Measurements from ENCODE around the gene MAML3.

The MAML3 gene

GRCh38 chr4:140094438-140095420 is 59.3 kb downstream of the MAML3 start:
- TF ChIP-seq CTCF (IDR thresholded peaks at IDR 0.05; ENCODE audit: low read length, missing control alignments) = no peak
- no peak for DNase-seq (ENCODE audit: low read depth)
- H3K4me3 ChIP-seq (replicated peaks; ENCODE audit: low read depth, low read length) = no peak overlapping the region

GRCh38 chr4:140092094-140092851 is 61.7 kb downstream of the MAML3 start:
- H3K4me3 ChIP-seq (replicated peaks; ENCODE audit: low read depth, low read length) = peak overlapping the region; percentile 44
- TF ChIP-seq CTCF (IDR thresholded peaks at IDR 0.05; ENCODE audit: low read length, missing control alignments) = no peak
- no peak for DNase-seq (ENCODE audit: low read depth)

- TF ChIP-seq CTCF (IDR thresholded peaks at IDR 0.05; ENCODE audit: low read length, missing control alignments) = no peak
- no peak overlapping the region for H3K4me3 ChIP-seq (replicated peaks; ENCODE audit: low read depth, low read length)
- DNase-seq (ENCODE audit: low read depth) = no peak
Measured at GRCh38 chr4:140091305-140091704, 62.7 kb downstream of the MAML3 start.

- TF ChIP-seq CTCF (IDR thresholded peaks at IDR 0.05; ENCODE audit: low read length, missing control alignments) = no peak
- no peak overlapping the region for H3K4me3 ChIP-seq (replicated peaks; ENCODE audit: low read depth, low read length)
- DNase-seq (ENCODE audit: low read depth) = peak; percentile 55
Measured at GRCh38 chr4:140090215-140090731, 63.7 kb downstream of the MAML3 start.

GRCh38 chr4:140089216-140089615 is 64.8 kb downstream of the MAML3 start:
- no peak overlapping the region for H3K4me3 ChIP-seq (replicated peaks; ENCODE audit: low read depth, low read length)
- no peak for TF ChIP-seq CTCF (IDR thresholded peaks at IDR 0.05; ENCODE audit: low read length, missing control alignments)
- DNase-seq (ENCODE audit: low read depth) = no peak

GRCh38 chr4:140088323-140088967 is 65.5 kb downstream of the MAML3 start:
- DNase-seq (ENCODE audit: low read depth) = peak; percentile 56
- TF ChIP-seq CTCF (IDR thresholded peaks at IDR 0.05; ENCODE audit: low read length, missing control alignments) = no peak
- H3K4me3 ChIP-seq (replicated peaks; ENCODE audit: low read depth, low read length) = no peak overlapping the region
